GM20000 (cell line): ENCODE data around the gene GSG1L.
"Not testable (repeated sequence)": the region's sequence is repeated elsewhere in the genome, so short reads cannot be mapped to it uniquely, and the experiment has no call there.

ENCODE experiments used
- DNase-seq: peaks from one replicate; pipeline ENCODE4 v3.0.0; 2012; ENCODE audit warnings: low spot score
- TF ChIP-seq, protein P1 (sequence below): IDR thresholded peaks from 2 replicates; pipeline ENCODE4 v1.5.1; 2012; ENCODE audit warnings: mild to moderate bottlenecking, control low read depth; ENCODE audit errors: extremely low read depth, missing control alignments

GSG1L gene

DNA sequence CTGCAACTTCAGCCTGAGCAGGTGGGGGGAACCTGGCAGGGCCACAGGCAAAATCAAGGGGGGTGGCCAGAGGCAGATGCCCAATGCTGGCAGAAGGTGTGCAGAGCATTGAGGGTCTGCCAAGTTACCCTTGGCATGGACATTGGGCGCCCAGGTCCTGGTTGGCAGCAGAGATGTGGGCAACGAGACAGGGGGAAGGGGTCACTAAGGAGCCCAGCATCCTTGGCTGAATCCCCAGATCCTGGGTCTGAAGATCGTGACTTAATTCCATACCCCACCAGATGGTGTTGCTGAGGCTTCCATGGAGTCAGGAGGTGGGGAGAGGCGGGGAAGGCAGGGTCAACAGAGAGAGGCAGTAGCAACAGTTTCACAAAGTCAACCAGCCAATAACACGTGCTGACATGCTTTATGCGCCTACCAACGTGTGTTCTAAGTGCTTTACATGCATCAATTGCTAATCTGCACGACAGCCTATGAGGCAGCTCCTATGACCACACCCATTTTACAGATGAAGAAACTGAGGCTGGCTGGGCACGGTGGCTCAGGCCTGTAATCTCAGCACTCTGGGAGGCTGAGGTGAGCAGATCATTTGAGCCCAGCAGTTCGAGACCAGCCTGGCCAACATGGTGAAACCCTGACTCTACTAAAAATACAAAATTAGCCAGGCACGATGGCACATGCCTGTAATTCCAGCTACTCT, 83.3 kb downstream of the GSG1L start:
- no peak for DNase-seq
- TF ChIP-seq, protein P1, sequence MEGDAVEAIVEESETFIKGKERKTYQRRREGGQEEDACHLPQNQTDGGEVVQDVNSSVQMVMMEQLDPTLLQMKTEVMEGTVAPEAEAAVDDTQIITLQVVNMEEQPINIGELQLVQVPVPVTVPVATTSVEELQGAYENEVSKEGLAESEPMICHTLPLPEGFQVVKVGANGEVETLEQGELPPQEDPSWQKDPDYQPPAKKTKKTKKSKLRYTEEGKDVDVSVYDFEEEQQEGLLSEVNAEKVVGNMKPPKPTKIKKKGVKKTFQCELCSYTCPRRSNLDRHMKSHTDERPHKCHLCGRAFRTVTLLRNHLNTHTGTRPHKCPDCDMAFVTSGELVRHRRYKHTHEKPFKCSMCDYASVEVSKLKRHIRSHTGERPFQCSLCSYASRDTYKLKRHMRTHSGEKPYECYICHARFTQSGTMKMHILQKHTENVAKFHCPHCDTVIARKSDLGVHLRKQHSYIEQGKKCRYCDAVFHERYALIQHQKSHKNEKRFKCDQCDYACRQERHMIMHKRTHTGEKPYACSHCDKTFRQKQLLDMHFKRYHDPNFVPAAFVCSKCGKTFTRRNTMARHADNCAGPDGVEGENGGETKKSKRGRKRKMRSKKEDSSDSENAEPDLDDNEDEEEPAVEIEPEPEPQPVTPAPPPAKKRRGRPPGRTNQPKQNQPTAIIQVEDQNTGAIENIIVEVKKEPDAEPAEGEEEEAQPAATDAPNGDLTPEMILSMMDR: no peak

DNA sequence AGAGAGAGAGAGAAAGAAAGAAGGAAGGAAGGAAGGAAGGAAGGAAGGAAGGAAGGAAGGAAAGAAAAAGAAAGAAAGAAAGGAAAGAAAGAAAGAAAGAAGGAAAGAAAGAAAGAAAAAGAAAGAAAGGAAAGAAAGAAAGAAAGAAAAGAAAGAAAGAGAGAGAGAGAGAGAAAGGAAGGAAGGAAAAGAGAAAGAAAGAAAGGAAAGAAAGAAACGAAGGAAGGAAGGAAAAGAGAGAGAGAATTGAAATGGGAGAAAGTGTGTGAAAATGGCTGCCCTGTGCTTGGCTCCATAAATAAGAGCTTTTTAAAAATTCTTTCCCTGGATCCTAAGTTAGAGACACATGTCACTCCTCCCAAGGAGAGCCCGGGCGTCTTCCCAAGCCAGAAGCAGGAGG, 83.8 kb downstream of the GSG1L start:
- not testable (repeated sequence) for DNase-seq

DNA sequence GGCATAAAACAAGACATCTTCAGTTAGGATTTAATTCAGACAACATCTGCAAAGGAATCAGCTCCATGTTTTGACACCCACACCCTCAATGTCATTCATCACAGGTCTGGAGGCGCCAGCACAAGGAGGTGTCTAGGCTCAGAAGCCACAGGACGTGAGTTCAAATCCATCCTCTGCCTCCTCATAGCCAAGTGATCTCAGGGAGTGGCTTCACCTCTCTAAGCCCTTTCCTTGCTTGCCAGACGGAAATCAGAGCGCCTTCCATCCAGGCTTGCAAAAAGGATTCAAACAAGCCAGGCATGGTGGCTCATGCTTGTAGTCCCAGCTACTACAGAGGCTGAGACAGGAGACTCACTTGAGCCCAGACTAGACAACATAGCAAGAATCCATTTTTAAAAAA, 84.6 kb downstream of the GSG1L start:
- DNase-seq: no peak
- TF ChIP-seq, protein P1: no peak

DNA sequence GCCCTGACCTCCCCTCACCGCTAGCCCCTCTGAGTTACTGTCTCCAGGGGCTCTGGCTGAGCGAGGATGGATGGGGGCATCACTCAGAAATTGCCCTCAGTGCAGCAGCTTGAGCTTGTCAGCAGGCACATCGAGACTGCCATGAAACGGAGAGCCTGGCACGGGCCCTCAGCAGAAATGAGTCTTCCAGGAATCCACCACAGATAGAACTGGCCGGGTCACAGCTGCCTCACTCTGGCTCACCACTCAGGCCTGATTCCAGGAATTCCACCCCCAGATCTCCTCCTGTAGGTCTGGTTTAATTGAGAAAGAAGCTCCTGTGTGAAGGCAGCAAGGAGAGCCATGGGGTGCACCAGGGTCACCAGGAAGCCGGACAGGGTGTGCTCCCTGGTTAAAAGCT, 85.5 kb downstream of the GSG1L start:
- DNase-seq: no peak
- TF ChIP-seq, protein P1: no peak

DNA sequence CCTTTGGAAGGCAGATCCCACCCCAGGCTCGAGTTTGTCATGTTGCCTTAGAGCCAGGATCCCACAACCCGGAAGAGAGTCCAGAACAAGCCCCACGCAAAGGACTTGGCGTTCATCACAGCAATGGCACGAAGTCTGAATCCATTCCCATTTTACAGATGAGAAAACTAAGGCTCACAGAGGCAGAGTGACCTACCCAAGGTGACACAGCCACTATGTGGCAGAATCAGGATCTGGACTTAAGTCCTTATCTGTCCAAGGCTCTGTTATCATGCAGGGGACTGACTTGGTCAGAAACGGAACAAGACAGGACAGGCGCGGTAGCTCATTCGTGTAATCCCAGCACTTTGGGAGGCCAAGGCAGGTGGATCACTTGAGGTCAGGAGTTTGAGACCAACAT, 86.5 kb downstream of the GSG1L start:
- TF ChIP-seq, protein P1: no peak
- DNase-seq: no peak

DNA sequence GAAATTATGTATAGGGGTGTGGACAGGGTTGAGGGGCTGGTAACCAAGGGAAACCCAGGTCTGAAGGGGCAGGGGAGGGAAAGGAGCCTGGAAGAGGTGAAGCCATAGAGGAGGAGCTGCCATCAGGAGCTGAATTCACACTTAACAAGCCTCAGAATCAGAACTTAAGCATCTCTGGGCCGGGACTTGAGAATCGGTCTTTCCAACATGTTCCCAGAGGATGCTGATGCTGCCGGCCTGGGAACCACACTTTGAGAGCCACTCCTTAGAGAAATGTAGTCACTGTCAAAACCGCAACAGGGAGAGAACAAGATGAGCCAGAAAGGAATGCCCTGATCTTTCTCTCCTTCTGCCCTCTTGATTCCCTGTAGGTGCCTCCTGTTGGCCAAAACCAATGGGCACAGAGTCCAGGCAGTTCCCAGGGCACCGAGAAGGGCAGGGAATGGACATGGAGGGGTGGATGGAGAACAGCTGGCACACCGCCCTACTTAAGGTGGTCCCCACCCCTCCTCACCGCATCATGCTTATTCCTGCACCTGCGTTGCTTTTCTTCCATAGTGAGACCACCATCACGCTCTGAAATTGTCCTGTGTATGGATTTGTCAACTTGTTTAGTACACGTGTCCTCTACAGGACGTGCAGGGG, 88.5 kb downstream of the GSG1L start:
- TF ChIP-seq, protein P1: no peak

DNA sequence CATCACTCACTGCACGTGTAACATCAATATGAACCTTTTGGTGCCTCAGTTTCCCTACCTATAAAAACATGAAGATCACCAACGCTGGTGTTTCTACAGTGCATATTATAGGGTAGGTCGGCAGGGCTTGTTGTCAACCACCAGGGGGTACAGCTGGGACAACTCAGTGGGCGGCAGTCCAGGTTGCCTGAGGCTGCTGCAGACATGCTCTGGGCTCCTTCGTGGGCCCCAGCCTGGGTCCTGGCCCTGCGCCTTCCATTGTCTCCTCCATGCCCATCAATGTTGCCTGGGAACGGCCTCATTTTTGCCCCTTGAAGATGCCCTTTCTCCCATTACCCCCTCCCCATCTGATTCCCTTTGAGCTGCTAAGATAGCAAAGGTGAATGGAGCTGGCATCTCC, 89.8 kb downstream of the GSG1L start:
- DNase-seq: no peak
- TF ChIP-seq, protein P1: no peak

More for the DNA sequence above, 88.5 kb downstream of the GSG1L start:
- no peak for DNase-seq

DNA sequence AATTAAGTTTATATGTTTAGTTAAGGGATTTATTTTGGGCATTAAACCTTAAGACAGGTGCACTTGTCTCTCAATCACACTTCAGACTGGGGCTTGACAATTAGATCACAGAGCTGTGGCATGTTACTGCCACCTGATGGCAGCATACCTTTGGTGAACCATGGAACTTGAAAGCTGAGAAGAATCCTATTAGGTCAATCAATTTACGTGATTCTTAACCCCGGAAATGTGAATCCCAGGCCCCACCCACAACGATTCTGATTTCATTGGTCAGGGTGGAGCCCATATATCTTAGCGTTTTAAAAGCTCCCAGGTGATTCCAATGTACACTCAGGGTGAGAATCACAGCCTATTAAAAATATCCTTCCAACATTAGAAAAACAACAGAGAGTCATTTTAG, 91.0 kb downstream of the GSG1L start:
- TF ChIP-seq, protein P1: peak; percentile 37
- peak; percentile 67 for DNase-seq
